Naive thymus-derived CD4-positive, alpha-beta T cell (primary cell): Measurements from ENCODE around the gene MTFR2. TPM values are rescaled to one million over a fixed set of nuclear protein-coding genes. Genes with fewer than 3 reads are reported as not detected.
A peak's percentile ranks its signal among the peaks of the same experiment; 100 is the strongest.

Experiments
- ATAC-seq: fragments of 150-1000 bp; cut with Tn5 transposase; 2 replicates; pipeline ENCODE4 v1.10.0; 2021; ENCODE audit warnings: mild to moderate bottlenecking, moderate library complexity
- CTCF ChIA-PET: fragments of 350-600 bp; sonication (Branson Sonifier 250); formaldehyde crosslinking; loops from one replicate; lab custom pipeline; 2021; ENCODE audit warnings: antibody characterized with exemption; lab: Charles Lee
- POLR2A ChIA-PET: fragments of 350-600 bp; sonication (Branson Sonifier 250); formaldehyde crosslinking; loops from one replicate; lab custom pipeline; 2021; ENCODE audit warnings: antibody characterized with exemption, inconsistent platforms; lab: Charles Lee
- DNase-seq, 9 donors: peaks; one replicate each; pipeline versions ENCODE4 v3.0.0 to v3.0.0-alpha.2; 2020 to 2022; ENCODE audit warnings: mixed read lengths in 1 of 9
- H3K27ac ChIP-seq: one replicate; pipeline ENCODE4 v1.7.0; 2013; ENCODE audit warnings: mild to moderate bottlenecking, low read depth, low read length, moderate library complexity
- H3K27me3 ChIP-seq, 2 donors: one replicate each; pipeline ENCODE4 v1.7.0; 2013; ENCODE audit warnings: low read length in 2 of 2, mild to moderate bottlenecking in 2 of 2, moderate library complexity in 2 of 2; ENCODE audit not compliant: control insufficient read depth in 2 of 2, insufficient read depth in 2 of 2
- H3K36me3 ChIP-seq, 3 experiments: 1 replicate in 2 of 3; 2 replicates in 1 of 3; pipeline ENCODE4 v1.7.0; 2013; ENCODE audit warnings: low read length in 3 of 3, mild to moderate bottlenecking in 3 of 3, moderate library complexity in 1 of 3; ENCODE audit not compliant: insufficient read depth in 3 of 3, control insufficient read depth in 2 of 3
- H3K4me1 ChIP-seq, 2 donors: one replicate each; pipeline ENCODE4 v1.7.0; 2013; ENCODE audit warnings: low read length in 2 of 2, mild to moderate bottlenecking in 2 of 2, moderate library complexity in 1 of 2; ENCODE audit not compliant: control insufficient read depth in 2 of 2, insufficient read depth in 2 of 2
- H3K4me3 ChIP-seq: 2 replicates; pipeline ENCODE4 v1.7.0; 2013; ENCODE audit warnings: mild to moderate bottlenecking, low read length
- H3K9me3 ChIP-seq, 3 experiments: 1 replicate in 2 of 3; 2 replicates in 1 of 3; pipeline ENCODE4 v1.7.0; 2013; ENCODE audit warnings: low read length in 3 of 3; ENCODE audit not compliant: control insufficient read depth in 2 of 3
- H3K27ac Mint-ChIP-seq, 9 donors: one replicate each; pipeline ENCODE4 v1.8.0; 2020 to 2022; ENCODE audit warnings: mixed read lengths in 9 of 9, mild to moderate bottlenecking in 8 of 9, moderate library complexity in 5 of 9, inconsistent platforms in 2 of 9
- H3K27me3 Mint-ChIP-seq, 5 donors: one replicate each; pipeline ENCODE4 v1.8.0; 2021 to 2022; ENCODE audit warnings: mixed read lengths in 5 of 5, mild to moderate bottlenecking in 1 of 5
- H3K36me3 Mint-ChIP-seq, 5 donors: one replicate each; pipeline ENCODE4 v1.8.0; 2020 to 2022; ENCODE audit warnings: mixed read lengths in 5 of 5, mild to moderate bottlenecking in 3 of 5, inconsistent platforms in 1 of 5
- H3K4me1 Mint-ChIP-seq, 7 donors: one replicate each; pipeline ENCODE4 v1.8.0; 2020 to 2022; ENCODE audit warnings: mixed read lengths in 7 of 7, mild to moderate bottlenecking in 3 of 7, inconsistent platforms in 1 of 7
- H3K4me3 Mint-ChIP-seq, 10 donors: one replicate each; pipeline ENCODE4 v1.8.0; 2020 to 2022; ENCODE audit warnings: mild to moderate bottlenecking in 10 of 10, mixed read lengths in 10 of 10, moderate library complexity in 6 of 10, inconsistent platforms in 2 of 10
- H3K9me3 Mint-ChIP-seq, 11 donors: one replicate each; pipeline ENCODE4 v1.8.0; 2020 to 2022; ENCODE audit warnings: mixed read lengths in 11 of 11, mild to moderate bottlenecking in 4 of 11, inconsistent platforms in 1 of 11, moderate library complexity in 1 of 11
- intact Hi-C, 2 donors: fragments of 100-400 bp; cut with micrococcal nuclease; formaldehyde crosslinking; loops; one replicate each; pipeline ENCODE4 v1.15.1; 2023
- polyA plus RNA-seq, 2 donors: library from polyadenylated mRNA; unstranded; fragments of 300-500 nt; fragmentation: Illumina TruSeq; gene quantifications; one replicate each; pipeline ENCODE4 v1.2.3, GENCODE V29; 2021
- total RNA-seq, 6 experiments: library from RNA in 5 of 6; stranded (reverse) in 5 of 6; gene quantifications; 1 replicate in 5 of 6; 2 replicates in 1 of 6; pipeline ENCODE4 v1.2.3 and lab custom pipeline; 2021 to 2026

MTFR2 gene
- total and polyA plus RNA-seq, 7 experiments from 2014 or later, result 0.63 to 20.4 (median 1.2) TPM

DNA sequence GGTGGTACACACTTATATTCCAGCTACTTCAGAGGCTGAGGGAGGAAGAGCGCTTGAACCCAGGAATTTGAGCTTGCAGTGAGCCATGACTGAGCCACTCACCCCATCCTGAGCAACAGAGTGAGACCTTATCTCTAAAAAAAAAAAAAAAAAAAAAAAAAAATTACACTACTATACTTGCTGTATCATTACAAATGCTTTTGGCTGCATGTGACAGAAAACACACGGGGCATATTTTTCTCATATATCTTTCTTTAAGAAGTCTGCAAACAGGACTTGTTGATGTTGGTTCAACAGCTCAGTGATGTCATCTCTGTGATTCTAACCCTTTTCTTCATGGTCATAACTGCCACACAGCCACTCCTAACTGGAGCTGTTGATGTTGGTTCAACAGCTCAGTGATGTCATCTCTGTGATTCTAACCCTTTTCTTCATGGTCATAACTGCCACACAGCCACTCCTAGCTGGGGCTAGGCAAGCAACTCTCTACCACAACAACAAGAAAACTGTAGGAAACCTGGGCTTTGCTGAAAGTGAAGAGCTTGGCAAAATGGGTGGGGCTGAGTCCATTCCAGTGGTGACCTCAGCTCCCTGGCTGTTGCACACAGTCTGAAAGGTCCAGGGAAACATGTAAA is 19.8 kb downstream of the MTFR2 start:
- intact Hi-C loops, result no loop called here
- Mint-ChIP-seq H3K4me1 (peaks cover 0 to 26% (median 6%) of the 10 kb centered on the region in 7 donors), H3K27me3 (no peaks in the 10 kb centered on the region), H3K36me3 (peaks cover 0 to 17% (median 3%) of the 10 kb centered on the region in 5 donors), H3K4me3 (no peak overlapping the region), H3K9me3 (no peaks in the 10 kb centered on the region), H3K27ac (peak overlapping the region in 1 of 9 donors; percentile 43)
- ATAC-seq (no peak), DNase-seq (no peak)
- H3K36me3 ChIP-seq, result no peaks in the 10 kb centered on the region
- no peaks in the 10 kb centered on the region for H3K27me3 ChIP-seq
- H3K4me1 ChIP-seq, result no peaks in the 10 kb centered on the region
- POLR2A ChIA-PET, result interaction anchor here (0.8 kb wide), 1 partner anchor 59 kb away, joined by 3 read pairs; the partner anchor contains the start of gene BCLAF1
- H3K9me3 ChIP-seq, result no peaks in the 10 kb centered on the region
- CTCF ChIA-PET, result interaction anchor here (0.7 to 1.1 kb wide), 2 partner anchors 426 to 724 kb away, joined by 3 read pairs; no protein-coding TSS in a partner anchor
- no peak overlapping the region for H3K27ac ChIP-seq
- no peak overlapping the region for H3K4me3 ChIP-seq

DNA sequence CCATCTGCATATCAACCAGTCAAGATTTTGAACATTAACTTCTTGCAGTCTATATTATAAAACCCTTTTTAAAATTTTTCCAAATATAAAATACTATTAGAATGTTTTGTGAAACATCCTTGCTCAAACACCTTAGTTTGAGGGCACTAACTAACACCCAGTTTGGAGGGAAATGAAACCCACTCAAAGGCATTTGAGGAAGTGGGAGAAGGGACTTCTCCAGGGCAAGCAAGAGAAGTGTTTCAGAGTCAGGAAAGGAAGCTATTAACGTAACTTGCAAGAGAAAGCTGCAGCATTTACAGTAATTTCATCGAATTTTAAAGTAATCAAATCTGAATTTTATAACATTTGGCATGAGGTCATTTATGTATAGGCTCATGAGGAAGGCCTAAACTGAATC is 21.3 kb downstream of the MTFR2 start:
- Histone ChIP-seq H3K27me3 (no peaks in the 10 kb centered on the region), H3K4me1 (no peaks in the 10 kb centered on the region), H3K36me3 (no peaks in the 10 kb centered on the region), H3K4me3 (no peak overlapping the region), H3K27ac (no peak overlapping the region), H3K9me3 (no peaks in the 10 kb centered on the region)
- Mint-ChIP-seq H3K9me3 (peaks cover 0 to 3% (median 0%) of the 10 kb centered on the region in 11 donors), H3K27ac (peak overlapping the region in 1 of 9 donors; percentile 28), H3K4me3 (no peak overlapping the region), H3K4me1 (peaks cover 0 to 23% (median 6%) of the 10 kb centered on the region in 7 donors), H3K36me3 (peaks cover 0 to 16% (median 0%) of the 10 kb centered on the region in 5 donors), H3K27me3 (no peaks in the 10 kb centered on the region)
- no peak for ATAC-seq
- DNase-seq, result no peak
- POLR2A ChIA-PET, result no interaction called here
- intact Hi-C loops, result loop anchor here in 1 of 2 donors (5.0 kb wide), 2 partner anchors 197 to 377 kb away; partner anchors contain the start of gene PDE7B
- CTCF ChIA-PET, result interaction anchor here (0.6 kb wide), 1 partner anchor 553 kb away, joined by 4 read pairs; no protein-coding TSS in a partner anchor

DNA sequence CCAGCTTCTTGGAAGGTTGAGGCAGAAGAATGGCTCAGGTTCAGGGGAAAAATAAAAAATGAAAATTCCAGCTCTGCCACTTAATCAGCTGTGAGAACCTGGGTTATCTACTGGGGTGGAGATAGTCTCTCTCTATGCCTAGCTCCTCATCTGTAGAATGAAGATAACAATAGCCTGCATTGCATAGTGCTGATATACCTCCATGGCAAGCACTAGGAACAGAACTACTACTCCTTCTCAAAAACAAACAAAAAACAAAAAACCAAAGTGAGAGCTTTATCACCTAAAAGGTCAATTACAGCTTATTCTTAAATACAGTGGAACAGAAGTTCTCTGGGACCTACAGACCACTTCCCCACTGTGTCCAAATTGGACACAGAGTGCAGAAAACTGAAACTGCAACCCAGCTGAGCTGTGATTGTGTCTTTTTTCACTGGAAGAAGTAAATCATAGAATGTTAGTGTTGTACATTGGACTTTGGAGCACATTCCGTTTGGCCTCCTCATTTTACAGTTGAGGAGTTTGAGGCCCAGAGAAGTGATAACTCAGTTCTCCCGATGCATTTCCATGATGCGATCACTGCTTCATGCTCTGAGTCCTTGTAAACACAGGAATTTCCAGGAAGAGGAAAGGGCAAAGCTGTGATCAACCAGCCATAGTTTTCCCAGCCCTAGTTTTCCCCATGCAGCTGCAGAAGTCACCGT is 23.3 kb downstream of the MTFR2 start:
- Histone ChIP-seq H3K4me3 (no peak overlapping the region), H3K9me3 (no peaks in the 10 kb centered on the region), H3K27me3 (no peaks in the 10 kb centered on the region), H3K27ac (no peak overlapping the region), H3K36me3 (no peaks in the 10 kb centered on the region), H3K4me1 (no peaks in the 10 kb centered on the region)
- H3K36me3 Mint-ChIP-seq, result peaks cover 0 to 18% (median 0%) of the 10 kb centered on the region in 5 donors
- H3K4me1 Mint-ChIP-seq, result peaks cover 0 to 23% (median 6%) of the 10 kb centered on the region in 7 donors
- H3K9me3 Mint-ChIP-seq, result peaks cover 0 to 3% (median 0%) of the 10 kb centered on the region in 11 donors
- CTCF ChIA-PET, result interaction anchor here (0.5 to 2.5 kb wide), 31 partner anchors 8 to 885 kb away, joined by 3 to 38 read pairs (median 3); partner anchors contain the start of gene MTFR2
- H3K27ac Mint-ChIP-seq, result peak overlapping the region in 2 of 9 donors; percentile 23 to 58
- POLR2A ChIA-PET, result interaction anchor here (1.8 kb wide), 1 partner anchor 64 kb away, joined by 5 read pairs; no protein-coding TSS in a partner anchor
- H3K27me3 Mint-ChIP-seq, result no peaks in the 10 kb centered on the region
- ATAC-seq (peak; percentile 32), DNase-seq (no peak)
- intact Hi-C loops, result loop anchor here (1.0 to 5.0 kb wide), 9 partner anchors 90 to 776 kb away; partner anchors contain the start of gene PDE7B (in 1 of the 2)
- peak overlapping the region in 9 of 10 donors; percentile 4 to 73 (median 60) for H3K4me3 Mint-ChIP-seq

DNA sequence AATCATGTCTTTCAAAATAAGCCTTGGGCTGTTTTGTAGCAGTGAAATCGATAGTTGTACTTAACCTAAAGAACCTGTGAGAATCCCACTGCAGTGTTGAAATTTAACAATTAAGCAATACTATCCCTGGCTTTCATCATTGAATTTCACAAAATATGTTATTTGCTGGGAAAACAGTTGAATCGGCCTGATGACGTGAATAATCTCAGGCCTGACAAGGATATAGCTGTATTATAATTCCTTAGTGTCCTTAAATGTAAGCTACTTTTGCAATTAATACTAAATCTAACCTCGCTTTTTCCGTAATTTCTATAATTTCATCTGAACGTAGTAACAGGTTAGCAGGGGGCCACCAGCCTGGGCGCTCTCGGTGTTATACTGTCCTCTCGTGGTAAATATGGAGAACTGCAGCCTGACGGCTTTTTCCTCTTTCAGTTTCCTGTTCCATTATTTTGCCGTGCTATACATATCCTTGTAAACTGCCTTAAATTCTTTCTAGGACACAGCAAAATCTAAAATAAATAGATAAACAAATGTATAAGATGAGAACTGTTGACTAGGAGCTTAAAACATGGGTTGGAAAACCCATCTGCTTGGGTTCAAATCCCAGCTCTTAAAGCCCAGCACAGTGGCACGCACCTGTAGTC is 24.0 kb downstream of the MTFR2 start:
- intact Hi-C loops, result loop anchor here (1.0 to 5.0 kb wide), 9 partner anchors 91 to 775 kb away; partner anchors contain the start of gene PDE7B (in 1 of the 2)
- H3K27me3 ChIP-seq, result no peaks in the 10 kb centered on the region
- ChIA-PET POLR2A (interaction anchor here (1.8 kb wide), 1 partner anchor 64 kb away, joined by 5 read pairs; no protein-coding TSS in a partner anchor), CTCF (interaction anchor here (0.6 to 2.5 kb wide), 32 partner anchors 8 to 779 kb away, joined by 3 to 38 read pairs (median 3); partner anchors contain the start of gene MTFR2)
- H3K4me3 ChIP-seq, result no peak overlapping the region
- DNase-seq, result peak; percentile 25 to 68 (median 57)
- ATAC-seq, result peak; percentile 95
- Mint-ChIP-seq H3K27me3 (no peaks in the 10 kb centered on the region), H3K4me1 (peaks cover 0 to 23% (median 6%) of the 10 kb centered on the region in 7 donors), H3K36me3 (peaks cover 0 to 18% (median 0%) of the 10 kb centered on the region in 5 donors), H3K4me3 (peak overlapping the region in 9 of 10 donors; percentile 4 to 73 (median 60)), H3K27ac (peak overlapping the region in 1 of 9 donors; percentile 6), H3K9me3 (peaks cover 0 to 3% (median 0%) of the 10 kb centered on the region in 11 donors)
- H3K4me1 ChIP-seq, result no peaks in the 10 kb centered on the region
- H3K36me3 ChIP-seq, result no peaks in the 10 kb centered on the region
- no peak overlapping the region for H3K27ac ChIP-seq
- no peaks in the 10 kb centered on the region for H3K9me3 ChIP-seq

DNA sequence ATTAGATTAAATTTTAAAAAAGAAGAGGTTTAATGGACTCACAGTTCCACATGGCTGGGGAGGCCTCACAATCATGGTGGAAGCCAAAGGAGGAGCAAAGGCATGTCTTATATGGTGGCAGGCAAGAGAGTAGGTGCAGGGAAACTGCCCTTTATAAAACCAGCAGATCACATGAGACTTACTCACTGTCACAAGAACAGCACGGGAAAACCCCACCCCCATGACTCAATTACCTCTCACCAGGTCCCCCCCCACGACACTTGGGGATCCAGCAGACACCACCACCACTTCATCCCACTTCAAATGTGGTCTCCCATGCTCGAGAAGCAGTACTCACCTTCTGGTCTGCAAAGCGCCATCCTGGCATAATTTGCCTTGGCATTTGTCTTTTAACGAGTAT is 24.6 kb downstream of the MTFR2 start:
- no peaks in the 10 kb centered on the region for H3K27me3 Mint-ChIP-seq
- intact Hi-C loops, result loop anchor here in 1 of 2 donors (5.0 kb wide), 2 partner anchors 193 to 373 kb away; partner anchors contain the start of gene PDE7B
- Histone ChIP-seq H3K27me3 (no peaks in the 10 kb centered on the region), H3K4me3 (no peak overlapping the region), H3K4me1 (no peaks in the 10 kb centered on the region), H3K36me3 (no peaks in the 10 kb centered on the region), H3K9me3 (no peaks in the 10 kb centered on the region), H3K27ac (no peak overlapping the region)
- peaks cover 0 to 18% (median 6%) of the 10 kb centered on the region in 7 donors for H3K4me1 Mint-ChIP-seq
- DNase-seq (peak in 1 of 9 donors; percentile 23), ATAC-seq (no peak)
- ChIA-PET CTCF (interaction anchor here (0.6 to 2.5 kb wide), 18 partner anchors 8 to 774 kb away, joined by 3 to 38 read pairs (median 5); partner anchors contain the start of gene MTFR2), POLR2A (no interaction called here)
- H3K27ac Mint-ChIP-seq, result peak overlapping the region in 1 of 9 donors; percentile 16
- H3K36me3 Mint-ChIP-seq, result peaks cover 0 to 12% (median 0%) of the 10 kb centered on the region in 5 donors
- peak overlapping the region in 1 of 10 donors; percentile 48 for H3K4me3 Mint-ChIP-seq
- peaks cover 0 to 5% (median under 1%) of the 10 kb centered on the region in 11 donors for H3K9me3 Mint-ChIP-seq
